B cell (primary cell): ENCODE results near the gene ZDHHC7. TPM values are rescaled to one million over a fixed set of nuclear protein-coding genes. Genes with fewer than 3 reads are reported as not detected.

ENCODE experiments used
- ATAC-seq: fragments of 200-7000 bp; cut with Tn5 transposase; one replicate; pipeline ENCODE4 v1.10.0; 2021; ENCODE audit warnings: low read depth, mild to moderate bottlenecking, moderate number of reproducible peaks, moderate library complexity
- CTCF ChIA-PET: fragments of 350-600 bp; sonication (Branson Sonifier 250); formaldehyde crosslinking; loops from one replicate; lab custom pipeline; 2021; ENCODE audit warnings: antibody characterized with exemption, inconsistent platforms; lab: Charles Lee
- POLR2A ChIA-PET: fragments of 350-600 bp; sonication (Branson Sonifier 250); formaldehyde crosslinking; loops from one replicate; lab custom pipeline; 2021; ENCODE audit warnings: antibody characterized with exemption; lab: Charles Lee
- DNase-seq: peaks from one replicate; pipeline ENCODE4 v3.0.0; 2013
- H2AFZ ChIP-seq: 2 replicates; pipeline ENCODE4 v1.6.1; 2012; ENCODE audit warnings: mild to moderate bottlenecking, low read depth, low read length; ENCODE audit not compliant: insufficient read depth, poor library complexity, severe bottlenecking
- H3K27ac ChIP-seq, 2 donors: 1 replicate in 1 of 2; 2 replicates in 1 of 2; pipeline ENCODE4 v1.5.1; 2012 to 2013; ENCODE audit warnings: low read length in 2 of 2, mild to moderate bottlenecking in 2 of 2, moderate library complexity in 1 of 2
- H3K27me3 ChIP-seq, 4 experiments: fragments of 200-600 bp in 1 of 4; sonication (generic) in 1 of 4; replicated peaks in 1 of 4; 1 replicate in 2 of 4; 2 replicates in 2 of 4; pipeline versions ENCODE4 v1.6.1 to v1.7.0; 2013 to 2016; ENCODE audit warnings: low read length in 3 of 4, mild to moderate bottlenecking in 2 of 4, mixed read lengths in 1 of 4, moderate library complexity in 1 of 4; ENCODE audit not compliant: insufficient read depth in 4 of 4, control insufficient read depth in 3 of 4; ENCODE audit errors: control extremely low read depth in 1 of 4
- H3K36me3 ChIP-seq, 2 experiments: replicated peaks in 1 of 2; 1 replicate in 1 of 2; 2 replicates in 1 of 2; pipeline versions ENCODE4 v1.6.1 to v1.7.1; 2013; ENCODE audit warnings: low read length in 1 of 2; ENCODE audit not compliant: insufficient read depth in 2 of 2, control insufficient read depth in 1 of 2; ENCODE audit errors: control extremely low read depth in 1 of 2, extremely low read depth in 1 of 2
- H3K4me1 ChIP-seq, 2 donors: fragments of 200-600 bp in 1 of 2; sonication (generic) in 1 of 2; 1 replicate in 1 of 2; 2 replicates in 1 of 2; pipeline versions ENCODE4 v1.5.1 to v1.6.1; 2013 to 2017; ENCODE audit warnings: low read length in 2 of 2; ENCODE audit not compliant: control insufficient read depth in 2 of 2, insufficient read depth in 2 of 2
- H3K4me2 ChIP-seq: replicated peaks from 2 replicates; pipeline ENCODE3; 2012; ENCODE audit warnings: mild to moderate bottlenecking, low read depth, low read length; ENCODE audit not compliant: poor library complexity, severe bottlenecking
- H3K4me3 ChIP-seq, 5 experiments: fragments of 200-600 bp in 1 of 5; sonication (generic) in 1 of 5; 1 replicate in 3 of 5; 2 replicates in 2 of 5; pipeline versions ENCODE4 v1.5.1 to v1.7.0; 2011 to 2016; ENCODE audit warnings: low read length in 4 of 5, mild to moderate bottlenecking in 4 of 5, low read depth in 2 of 5, control low read depth in 1 of 5, moderate library complexity in 1 of 5; ENCODE audit not compliant: insufficient read depth in 1 of 5; ENCODE audit errors: control extremely low read depth in 1 of 5, extremely low read depth in 1 of 5
- H3K79me2 ChIP-seq: fragments of 200-600 bp; sonication (generic); one replicate; pipeline ENCODE4 v1.6.0; 2016; ENCODE audit warnings: low read length; ENCODE audit not compliant: control insufficient read depth, insufficient read depth
- H3K9ac ChIP-seq: fragments of 200-600 bp; sonication (generic); 2 replicates; pipeline ENCODE4 v1.6.1; 2017; ENCODE audit warnings: mild to moderate bottlenecking, low read length, moderate library complexity
- H3K9me3 ChIP-seq, 3 donors: one replicate each; pipeline versions ENCODE4 v1.6.1 to v1.7.1; 2013; ENCODE audit warnings: low read length in 2 of 3; ENCODE audit not compliant: control insufficient read depth in 2 of 3, insufficient read depth in 1 of 3; ENCODE audit errors: control extremely low read depth in 1 of 3
- H4K20me1 ChIP-seq: 2 replicates; pipeline ENCODE4 v1.6.0; 2012; ENCODE audit warnings: mild to moderate bottlenecking, low read length; ENCODE audit not compliant: insufficient read depth, control insufficient read depth, poor library complexity, severe bottlenecking
- H3K27ac Mint-ChIP-seq: one replicate; pipeline ENCODE4 v1.8.0; 2021; ENCODE audit warnings: mixed read lengths
- H3K27me3 Mint-ChIP-seq: one replicate; pipeline ENCODE4 v1.8.0; 2021; ENCODE audit warnings: mixed read lengths
- H3K4me1 Mint-ChIP-seq: one replicate; pipeline ENCODE4 v1.8.0; 2021; ENCODE audit warnings: mixed read lengths
- H3K4me3 Mint-ChIP-seq: one replicate; pipeline ENCODE4 v1.8.0; 2021; ENCODE audit warnings: mixed read lengths
- H3K9me3 Mint-ChIP-seq: one replicate; pipeline ENCODE4 v1.8.0; 2022; ENCODE audit warnings: mixed read lengths; ENCODE audit not compliant: insufficient read depth
- CTCF ChIP-seq: fragments of 200-600 bp; IDR thresholded peaks from one replicate; pipeline ENCODE4 v1.8.0; 2022; ENCODE audit warnings: antibody characterized with exemption, mild to moderate bottlenecking
- EZH2 ChIP-seq: IDR thresholded peaks from 2 replicates; pipeline ENCODE4 v1.6.1; 2012; ENCODE audit warnings: borderline replicate concordance, low read depth, mild to moderate bottlenecking, moderate library complexity, low read length; ENCODE audit not compliant: insufficient read depth, poor library complexity, severe bottlenecking
- WGBS: methylation state at CpG from one replicate; pipeline ENCODE4 v1.1.5; 2013; ENCODE audit warnings: missing lambda C conversion rate; ENCODE audit not compliant: insufficient coverage; 5-methylcytosine and 5-hydroxymethylcytosine counted together
- intact Hi-C: fragments of 100-400 bp; cut with micrococcal nuclease; formaldehyde crosslinking; loops from one replicate; pipeline ENCODE4 v1.10.0; 2022
- polyA plus RNA-seq: library from polyadenylated mRNA; depleted of rRNA; stranded (reverse); fragments of >200 nt; gene quantifications from 2 replicates; pipeline ENCODE4 v1.2.3, GENCODE V29; 2012
- total RNA-seq, 2 donors: library from RNA; stranded (reverse); fragments of 120-200 nt in 1 of 2; gene quantifications; 1 replicate in 1 of 2; 2 replicates in 1 of 2; pipeline versions ENCODE4 v1.2.3 to v1.2.4, GENCODE V29; 2013 to 2022

The ZDHHC7 gene
- total and polyA plus RNA-seq, 2 donors (not counting 1 experiment from before 2014, with no cell fraction given): 25.2 to 36.1 TPM

- DNase-seq: no peak
- no peaks in the 10 kb centered on the region for H3K36me3 ChIP-seq
- Mint-ChIP-seq H3K9me3 (no peaks in the 10 kb centered on the region), H3K4me3 (no peak overlapping the region), H3K4me1 (no peaks in the 10 kb centered on the region), H3K27ac (no peak overlapping the region), H3K27me3 (no peaks in the 10 kb centered on the region)
- no peak overlapping the region for H3K4me2 ChIP-seq
- H2AFZ ChIP-seq: no peak overlapping the region
- intact Hi-C loops: no loop called here
- TF ChIP-seq CTCF (no peak), EZH2 (no peak)
- peaks cover 0 to 4% (median 0%) of the 10 kb centered on the region in 3 donors for H3K9me3 ChIP-seq
- H3K4me3 ChIP-seq: no peak overlapping the region
- ATAC-seq: no peak
- H4K20me1 ChIP-seq: no peaks in the 10 kb centered on the region
- H3K27me3 ChIP-seq: peaks cover 0 to 4% (median 0%) of the 10 kb centered on the region in 4 experiments
- no peak overlapping the region for H3K27ac ChIP-seq
- POLR2A ChIA-PET: no interaction called here
- no peaks in the 10 kb centered on the region for H3K4me1 ChIP-seq
- CTCF ChIA-PET: interaction anchor here (0.9 kb wide), 1 partner anchor 37 kb away, joined by 3 read pairs; no protein-coding TSS in a partner anchor
- no CpG with 5 or more reads among the region's 5 CpGs for WGBS
- H3K79me2 ChIP-seq: no peaks in the 10 kb centered on the region
- H3K9ac ChIP-seq: no peak overlapping the region
Observed at GRCh38 chr16:84957192-84957591, 54.1 kb downstream of the ZDHHC7 start.

- intact Hi-C loops: no loop called here
- no peaks in the 10 kb centered on the region for H3K79me2 ChIP-seq
- Mint-ChIP-seq H3K27me3 (peaks cover 3% of the 10 kb centered on the region), H3K4me1 (no peaks in the 10 kb centered on the region), H3K27ac (no peak overlapping the region), H3K9me3 (no peaks in the 10 kb centered on the region), H3K4me3 (no peak overlapping the region)
- TF ChIP-seq CTCF: no peak
- no peak for TF ChIP-seq EZH2
- H3K27me3 ChIP-seq: peaks cover 0 to 4% (median 0%) of the 10 kb centered on the region in 4 experiments
- H2AFZ ChIP-seq: no peak overlapping the region
- DNase-seq (no peak), ATAC-seq (no peak)
- ChIA-PET CTCF (interaction anchor here (1.0 to 6.4 kb wide), 5 partner anchors 17 to 333 kb away, joined by 3 to 138 read pairs (median 4); no protein-coding TSS in a partner anchor), POLR2A (no interaction called here)
- WGBS: 92% methylated on average over 6 of the region's 6 CpGs
- peaks cover 0 to 4% (median 0%) of the 10 kb centered on the region in 3 donors for H3K9me3 ChIP-seq
- no peak overlapping the region for H3K9ac ChIP-seq
- no peaks in the 10 kb centered on the region for H3K4me1 ChIP-seq
- no peaks in the 10 kb centered on the region for H3K36me3 ChIP-seq
- no peak overlapping the region for H3K4me2 ChIP-seq
- no peak overlapping the region for H3K4me3 ChIP-seq
- H3K27ac ChIP-seq: no peak overlapping the region
- H4K20me1 ChIP-seq: no peaks in the 10 kb centered on the region
Observed at GRCh38 chr16:84955427-84955826, 55.9 kb downstream of the ZDHHC7 start.
